Measurements from ENCODE around the gene CTBS.
"Not testable (repeated sequence)": the region's sequence is repeated elsewhere in the genome, so short reads cannot be mapped to it uniquely, and the experiment has no call there.

CTBS gene

GRCh38 chr1:84584126-84584525, 9.9 kb upstream of the CTBS start:
- no peak for DNase-seq

DNA sequence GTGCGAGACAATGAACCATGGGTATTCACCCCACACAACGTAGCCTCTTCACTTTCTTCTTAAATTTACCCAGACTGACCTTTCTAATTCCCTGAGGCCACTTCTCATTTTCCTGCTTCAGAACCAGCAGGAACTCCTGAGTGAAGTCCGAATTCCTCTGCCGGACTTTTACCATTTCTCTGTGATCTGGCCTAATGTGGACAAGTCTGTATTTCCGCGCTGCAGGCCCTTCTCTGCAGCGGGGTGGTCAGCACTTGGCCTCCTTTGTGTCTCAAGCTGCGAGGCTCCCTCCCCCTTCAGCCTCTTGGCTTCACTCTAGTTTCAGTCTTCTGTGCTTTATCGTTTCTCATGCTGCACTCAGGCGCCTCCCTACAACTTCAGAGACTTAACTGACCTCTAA, 9.4 kb upstream of the CTBS start:
- no peak for DNase-seq

- DNase-seq, result no peak
Observed at GRCh38 chr1:84582802-84583587, 8.8 kb upstream of the CTBS start.

DNA sequence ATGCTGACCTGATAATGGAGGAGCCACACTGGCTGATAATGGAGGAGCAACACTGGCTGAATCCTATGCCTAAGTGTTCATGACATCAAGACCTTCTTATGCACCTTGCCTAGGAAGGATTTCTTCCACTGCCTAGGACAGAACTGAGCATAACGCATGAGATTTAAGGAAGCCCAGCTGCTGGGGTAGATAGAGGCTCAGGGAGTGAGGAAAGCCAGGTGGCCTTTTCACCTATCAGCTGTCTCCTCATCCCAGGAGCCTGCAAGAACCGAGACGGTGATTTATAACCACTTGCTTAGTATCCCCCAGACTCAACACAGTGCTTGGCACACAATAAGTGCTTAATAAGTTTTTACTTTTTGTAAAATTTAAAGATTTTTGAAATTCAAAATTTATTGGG, 7.4 kb upstream of the CTBS start:
- DNase-seq, result no peak

DNA sequence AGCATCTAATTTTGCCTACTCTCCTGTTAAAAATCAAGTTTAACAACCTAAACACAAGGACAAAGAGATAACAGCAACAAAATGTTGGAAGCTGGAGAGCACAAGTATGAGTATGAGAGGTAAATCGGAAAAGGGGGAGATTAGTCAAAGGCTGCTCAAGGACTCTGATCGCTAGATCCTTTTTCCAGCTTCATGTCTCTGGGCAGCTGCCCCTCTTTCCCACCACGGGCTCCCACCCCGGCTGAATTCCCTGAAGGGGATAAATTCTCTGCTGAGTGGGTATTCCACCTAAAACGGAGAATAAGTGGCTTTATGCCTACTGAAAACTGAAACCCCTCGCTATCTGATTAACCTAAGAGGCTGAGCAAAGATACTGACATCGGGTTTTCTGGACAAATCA, 696 bp upstream of the CTBS start:
- DNase-seq, result no peak

- DNase-seq, result no peak
Observed at GRCh38 chr1:84573481-84573966, 716 bp downstream of the CTBS start.

GRCh38 chr1:84571150-84571535, 3.1 kb downstream of the CTBS start:
- no peak for DNase-seq

DNA sequence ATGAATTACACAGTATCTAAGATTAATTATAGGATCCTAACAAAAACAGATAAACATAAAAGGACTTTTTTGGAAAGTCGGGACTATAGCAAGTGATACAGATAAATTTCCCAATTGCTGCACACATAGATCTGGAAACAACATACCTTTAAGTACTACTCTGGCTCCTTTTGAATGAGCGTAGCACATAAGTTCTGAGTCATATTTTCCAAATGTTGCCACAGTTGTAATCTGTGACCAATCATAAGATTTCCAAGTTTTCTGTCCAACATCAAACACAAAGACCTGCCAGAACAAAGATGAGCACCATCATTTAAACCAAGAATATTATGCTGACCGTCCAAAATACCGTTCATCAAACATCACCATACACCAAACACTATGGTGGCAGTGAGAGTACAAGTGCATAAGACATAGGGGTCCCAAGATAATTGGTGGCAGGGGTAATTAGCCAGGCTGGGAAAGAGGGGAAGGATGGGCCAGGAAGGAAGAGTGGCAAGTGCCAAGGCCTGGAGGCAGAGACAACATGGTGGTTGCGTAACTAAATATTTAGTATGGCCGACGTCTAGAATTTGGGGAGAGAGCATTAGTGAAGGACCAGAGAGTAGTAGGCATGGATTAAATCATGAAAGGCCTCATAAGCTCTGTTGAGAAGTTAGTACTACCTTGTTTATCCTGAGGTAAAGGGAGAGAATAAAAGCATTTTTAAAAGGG, 3.6 kb downstream of the CTBS start:
- DNase-seq, result no peak

DNA sequence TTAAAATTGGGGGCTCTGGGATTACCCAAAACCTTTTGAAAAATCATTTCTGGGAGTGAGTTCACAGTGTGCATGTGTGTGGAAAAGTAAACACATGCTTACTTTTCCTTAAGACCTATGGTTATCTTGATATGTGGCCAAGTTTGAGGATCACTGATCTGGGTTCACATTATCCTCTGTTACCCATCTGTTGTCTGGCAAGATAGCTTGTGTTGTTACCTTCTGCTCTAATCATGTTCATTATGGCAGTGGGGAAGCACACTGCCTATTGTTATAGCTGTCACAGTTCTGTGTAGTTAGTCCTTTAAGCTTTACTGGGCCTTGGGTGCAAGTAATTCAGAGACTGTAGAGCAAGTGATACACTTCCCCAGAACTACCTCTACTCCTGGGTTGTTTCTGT, 5.0 kb downstream of the CTBS start:
- no peak for DNase-seq

GRCh38 chr1:84550826-84551225, 23.4 kb downstream of the CTBS start:
- no peak for DNase-seq

DNA sequence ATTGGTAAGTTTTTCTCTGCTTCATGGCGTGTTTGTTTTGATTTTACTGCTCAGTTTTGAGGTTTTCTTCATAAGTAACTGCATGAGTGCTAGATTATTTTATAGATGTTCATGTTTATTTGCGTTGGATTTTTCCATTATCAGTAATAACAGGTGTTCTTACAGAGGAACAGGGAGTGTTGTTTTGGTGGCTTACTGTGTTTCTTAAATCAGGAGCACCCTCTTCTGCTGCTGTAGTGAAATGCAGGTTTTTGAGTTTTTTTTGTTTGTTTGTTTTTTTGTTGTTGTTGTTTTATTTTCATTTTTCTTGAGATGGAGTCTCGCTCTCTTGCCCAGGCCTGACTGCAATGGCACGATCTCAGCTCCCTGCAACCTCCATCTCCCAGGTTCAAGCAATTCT, 32.6 kb downstream of the CTBS start:
- no peak for DNase-seq

DNA sequence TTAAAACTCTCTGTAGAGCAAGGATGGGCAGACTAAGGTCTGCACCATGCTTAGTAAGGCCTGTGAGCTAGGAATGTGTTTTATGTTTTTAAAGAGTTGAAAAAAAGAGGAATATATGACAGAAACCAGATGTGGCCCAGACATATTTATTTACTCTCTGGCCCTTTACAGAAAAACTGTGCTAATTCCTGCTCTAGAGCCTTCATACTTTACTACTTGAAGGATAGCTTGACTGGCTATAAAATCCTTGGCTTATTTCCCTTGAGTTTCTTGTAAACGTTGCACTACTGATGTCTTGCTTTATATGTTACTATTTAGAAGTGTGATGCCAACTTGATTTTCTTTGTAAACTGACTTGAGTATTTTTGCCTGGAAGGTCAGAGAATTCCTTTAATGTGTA, 33.5 kb downstream of the CTBS start:
- no peak for DNase-seq

DNA sequence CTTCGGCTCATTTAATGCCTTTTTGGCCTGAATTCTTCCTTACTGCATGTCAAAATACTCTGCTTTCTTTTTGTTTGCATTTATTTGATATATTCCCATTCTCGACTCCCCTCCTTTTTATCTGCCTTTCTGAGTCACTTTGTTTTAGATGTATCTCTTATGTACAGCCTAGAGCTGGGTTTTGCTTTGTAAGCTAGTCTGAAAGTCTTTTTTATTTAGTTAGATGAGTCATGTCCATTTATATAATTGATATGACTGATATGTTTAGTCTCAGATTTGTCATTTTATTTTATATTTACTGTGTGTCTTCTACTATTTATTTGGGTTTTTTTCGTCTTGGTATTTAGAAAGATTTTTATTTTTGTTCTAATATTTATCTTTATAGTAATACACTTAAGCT, 34.3 kb downstream of the CTBS start:
- DNase-seq, result no peak

GRCh38 chr1:84538599-84538998, 35.6 kb downstream of the CTBS start:
- no peak for DNase-seq

DNA sequence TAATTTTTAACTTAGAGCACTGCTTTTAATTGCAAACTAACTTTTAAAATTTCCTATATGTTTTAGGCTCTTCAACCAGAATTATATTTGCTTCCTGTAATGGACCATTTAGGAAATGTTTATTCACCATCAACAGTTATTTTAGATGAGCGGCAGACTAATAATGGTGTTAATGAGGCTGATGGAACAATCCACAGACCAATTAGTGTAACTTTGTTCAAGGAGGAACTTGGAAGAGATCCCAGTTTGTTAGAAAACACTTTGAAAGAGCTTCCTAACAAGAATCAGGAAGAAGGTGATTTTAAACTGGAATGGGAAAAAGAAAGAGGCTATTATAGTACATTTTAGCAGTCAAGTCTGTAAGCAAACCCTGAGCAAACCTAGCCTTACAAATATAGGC, 48.5 kb downstream of the CTBS start:
- DNase-seq, result no peak

DNA sequence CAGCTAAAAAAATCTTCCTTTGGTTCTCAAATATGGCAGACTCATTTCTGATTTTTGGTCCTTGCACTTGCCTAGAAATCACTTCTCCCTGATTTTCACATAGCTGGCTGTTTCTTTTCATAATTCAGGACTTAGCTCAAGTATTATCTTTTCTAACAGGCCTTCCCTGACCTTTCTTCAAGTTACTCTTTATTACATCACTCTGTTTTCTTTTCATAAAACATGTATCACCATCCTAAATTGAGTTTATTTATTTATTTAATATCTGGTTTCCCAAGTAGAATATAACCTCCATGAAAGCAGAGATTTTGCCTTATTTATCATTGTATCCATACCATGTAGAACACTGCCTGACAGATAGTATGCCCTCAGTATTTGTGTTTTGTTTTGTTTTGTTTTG, 49.6 kb downstream of the CTBS start:
- no peak for DNase-seq

DNA sequence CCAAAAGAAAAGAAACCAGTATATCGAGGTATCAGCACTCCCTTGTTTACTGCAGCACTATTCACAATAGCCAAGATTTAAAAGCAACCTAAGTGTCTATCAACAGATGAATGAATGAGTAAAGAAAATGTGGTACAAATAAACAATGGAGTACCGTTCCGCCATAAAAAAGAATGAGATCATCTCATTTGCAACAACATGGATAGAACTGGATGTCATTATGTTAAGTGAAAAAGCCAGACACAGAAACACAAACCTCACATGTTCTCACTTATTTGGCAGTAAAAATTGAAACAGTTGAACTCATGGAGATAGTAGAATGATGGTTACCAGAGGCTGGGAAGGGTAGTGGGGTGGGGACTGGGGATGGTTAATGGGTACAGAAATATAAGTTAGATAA, 63.6 kb downstream of the CTBS start:
- DNase-seq, result no peak

DNA sequence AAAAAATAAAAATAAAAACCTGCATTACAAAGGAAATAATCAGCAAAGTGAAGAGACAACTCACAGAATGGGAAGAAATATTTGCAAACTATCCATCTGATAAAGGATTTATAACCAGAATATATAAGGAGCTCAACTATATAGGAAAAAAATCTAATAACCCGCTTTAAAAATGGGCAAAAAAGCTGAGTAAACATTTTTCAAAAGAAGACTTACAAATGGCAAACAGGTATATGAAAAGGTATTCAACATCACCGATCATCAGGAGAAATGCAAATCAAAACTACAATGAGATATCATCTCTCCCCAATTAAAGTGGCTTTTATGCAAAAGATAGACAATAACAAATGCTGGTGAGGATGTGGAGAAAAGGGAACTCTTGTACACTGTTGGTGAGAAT, 64.1 kb downstream of the CTBS start:
- DNase-seq, result no peak

GRCh38 chr1:84509029-84509428, 65.2 kb downstream of the CTBS start:
- DNase-seq, result no peak

- no peak for DNase-seq
Observed at GRCh38 chr1:84508510-84508909, 65.7 kb downstream of the CTBS start.

DNA sequence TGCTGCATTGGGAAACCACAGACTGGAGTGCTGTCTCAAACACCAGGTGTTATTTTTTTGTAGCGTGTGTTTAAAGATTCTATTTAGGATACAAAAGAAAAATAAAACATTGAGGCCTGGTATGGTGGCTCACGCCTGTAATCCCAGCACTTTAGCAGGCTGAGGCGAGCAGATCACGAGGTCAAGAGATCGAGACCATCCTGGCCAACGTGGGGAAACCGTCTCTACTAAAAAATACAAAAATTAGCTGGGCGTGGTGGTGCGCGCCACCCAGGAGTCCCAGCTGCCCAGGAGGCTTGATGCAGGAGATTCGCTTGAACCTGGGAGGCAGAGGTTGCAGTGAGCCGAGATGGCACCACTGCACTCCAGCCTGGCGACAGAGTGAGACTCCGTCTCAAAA, 66.4 kb downstream of the CTBS start:
- not testable (repeated sequence) for DNase-seq

DNA sequence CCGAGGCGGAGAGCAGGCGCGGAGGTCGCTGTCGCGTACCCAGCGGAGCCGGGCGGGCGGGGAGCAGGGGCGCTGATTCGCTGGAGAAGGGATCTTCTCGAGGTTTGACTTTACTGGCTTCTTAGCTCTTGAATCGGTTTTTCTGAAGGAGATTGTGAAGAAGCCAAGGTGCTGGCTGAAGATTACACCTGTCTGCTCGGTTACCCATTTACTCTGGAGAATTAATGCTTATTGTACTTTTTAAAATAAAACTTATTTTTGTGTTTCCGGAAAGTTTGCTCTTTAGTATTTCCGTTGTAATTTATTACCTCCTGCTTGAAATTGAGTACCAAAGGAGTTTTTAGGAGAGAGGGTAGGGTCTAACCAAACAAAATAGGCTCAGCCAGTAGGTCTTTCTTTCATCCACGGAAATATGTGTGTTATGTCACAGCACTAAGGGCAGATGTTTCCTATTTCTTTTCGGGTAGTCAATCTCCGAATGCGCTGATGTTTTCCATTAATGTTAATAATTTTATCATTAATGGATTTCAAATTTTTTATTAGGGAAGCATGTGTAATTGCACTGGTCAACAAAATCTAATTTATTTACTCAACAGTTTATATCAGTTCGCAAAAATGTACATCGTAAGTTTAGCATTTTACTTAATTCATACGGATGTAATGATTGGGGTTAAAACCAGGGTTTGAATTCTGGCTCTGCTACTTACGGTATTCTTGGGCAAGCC, 67.3 kb downstream of the CTBS start:
- no peak for DNase-seq

- peak; percentile 99 for DNase-seq
Observed at GRCh38 chr1:84506002-84506728, 68.1 kb downstream of the CTBS start, which contains the start of the genes GNG5 and SPATA1. TSS of gene GNG5 (minus strand) at chr1:84506581. CDS start at chr1:84506091, 490 bp downstream. TSS of gene SPATA1 (plus strand) at chr1:84506386. CDS start at chr1:84516360, 9,974 bp downstream.

All from stimulated activated CD4-positive, alpha-beta T cell treated with anti-CD3 and anti-CD28 coated beads, Interleukin-4, amount 100 ng/mL, for 1 hour (primary cell).